Ishikawa (cell line): ENCODE data around the gene CYB561.

Experiments used
- CEBPB ChIP-seq: IDR thresholded peaks from 2 replicates; pipeline ENCODE4 v1.6.1; 2012
- CREB1 ChIP-seq: IDR thresholded peaks from 2 replicates; pipeline ENCODE4 v1.6.1; 2012; ENCODE audit warnings: low read depth
- EGR1 ChIP-seq: IDR thresholded peaks from 2 replicates; pipeline ENCODE4 v1.6.1; 2012
- EP300 ChIP-seq: IDR thresholded peaks from 2 replicates; pipeline ENCODE4 v1.6.1; 2012; ENCODE audit warnings: borderline replicate concordance
- FOXM1 ChIP-seq: IDR thresholded peaks from 2 replicates; pipeline ENCODE4 v1.6.1; 2012; ENCODE audit warnings: low read depth, borderline replicate concordance
- MAX ChIP-seq: IDR thresholded peaks from 2 replicates; pipeline ENCODE4 v1.6.1; 2012
- NFIC ChIP-seq: IDR thresholded peaks from 2 replicates; pipeline ENCODE4 v1.6.1; 2012
- RAD21 ChIP-seq: IDR thresholded peaks from 2 replicates; pipeline ENCODE4 v1.6.1; 2012; ENCODE audit warnings: low read depth
- REST ChIP-seq: IDR thresholded peaks from 2 replicates; pipeline ENCODE4 v1.6.1; 2012; ENCODE audit warnings: low read depth, mild to moderate bottlenecking
- TAF1 ChIP-seq: IDR thresholded peaks from 2 replicates; pipeline ENCODE4 v1.6.1; 2012; ENCODE audit warnings: low read depth, mild to moderate bottlenecking
- TCF12 ChIP-seq: IDR thresholded peaks from 2 replicates; pipeline ENCODE4 v1.6.1; 2012; ENCODE audit warnings: low read depth
- TEAD4 ChIP-seq: IDR thresholded peaks from 2 replicates; pipeline ENCODE4 v1.6.1; 2012
- USF1 ChIP-seq: IDR thresholded peaks from 2 replicates; pipeline ENCODE4 v1.6.1; 2012
- YY1 ChIP-seq: IDR thresholded peaks from 2 replicates; pipeline ENCODE4 v1.6.1; 2012; ENCODE audit warnings: low read depth
- ZBTB7A ChIP-seq: IDR thresholded peaks from 2 replicates; pipeline ENCODE4 v1.6.1; 2012; ENCODE audit warnings: low read depth

The CYB561 gene

GRCh38 chr17:63439687-63440086 is 6.4 kb downstream of the CYB561 start:
- TF ChIP-seq CEBPB (no peak), EGR1 (no peak), RAD21 (no peak), USF1 (no peak), YY1 (no peak), NFIC (no peak), TCF12 (no peak), ZBTB7A (no peak), FOXM1 (no peak), TEAD4 (no peak), EP300 (no peak), CREB1 (no peak), REST (no peak), TAF1 (no peak)

- TF ChIP-seq EP300 (no peak), NFIC (no peak), YY1 (no peak), TCF12 (no peak), CREB1 (no peak), TEAD4 (no peak), TAF1 (no peak), EGR1 (no peak), RAD21 (no peak), CEBPB (no peak), FOXM1 (no peak), ZBTB7A (no peak), USF1 (no peak), REST (no peak), MAX (no peak)
These were observed 7.7 kb downstream of the CYB561 start for GRCh38 chr17:63438092-63439051.

- no peak for TF ChIP-seq REST
- TF ChIP-seq ZBTB7A, result 0 out of 2 replicates have a peak, but pooled peaks have one; percentile 40
These were observed 8.6 kb downstream of the CYB561 start for GRCh38 chr17:63437287-63438091.

GRCh38 chr17:63436523-63437110 is 9.5 kb downstream of the CYB561 start:
- TF ChIP-seq NFIC (no peak), USF1 (peak; percentile 9; the same call in 1 of the 2 replicates), FOXM1 (no peak), RAD21 (peak; percentile 49; the same call in 1 of the 2 replicates), REST (no peak), TAF1 (no peak)
